ENCODE results near the gene PRR5L. TPM values are rescaled to one million over a fixed set of nuclear protein-coding genes. Genes with fewer than 3 reads are reported as not detected.

The PRR5L gene
- polyA plus RNA-seq, 1 donor (not counting 4 experiments of a cell fraction or from before 2014, with no cell fraction given), result 20.1 TPM

DNA sequence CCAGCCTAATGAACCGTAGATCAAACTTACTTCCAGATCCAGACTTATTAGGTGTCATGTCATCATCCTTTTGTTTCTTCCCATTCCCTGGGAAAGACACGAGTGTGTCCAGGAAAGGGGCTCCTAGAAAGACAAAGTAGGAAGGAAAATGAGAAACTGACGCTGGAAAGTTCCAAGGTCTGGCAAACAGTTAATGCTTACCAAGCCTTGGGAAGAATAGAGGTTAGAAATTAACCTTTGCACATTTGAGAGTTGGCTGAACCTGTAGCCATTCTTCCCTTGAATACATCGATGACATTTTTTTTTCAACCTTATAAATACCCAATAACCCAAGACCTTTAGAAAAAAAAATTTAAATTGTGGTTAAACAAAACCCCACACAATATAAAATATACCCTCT is 136.7 kb downstream of the PRR5L start:
- Histone ChIP-seq H3K4me1 (ENCODE audit: control insufficient read depth, extremely low read depth, insufficient read depth, low read length) (peaks cover 14% of the 10 kb centered on the region), H3K27ac (ENCODE audit: control insufficient read depth, insufficient read depth, low read length) (no peak overlapping the region), H3K4me2 (ENCODE audit: control insufficient read depth, extremely low read depth, insufficient read depth, low read depth, low read length) (no peak overlapping the region), H2AFZ (ENCODE audit: control insufficient read depth, low read length) (no peak overlapping the region), H3K9ac (ENCODE audit: control insufficient read depth, extremely low read depth, insufficient read depth, low read length) (no peak overlapping the region), H3K36me3 (ENCODE audit: control insufficient read depth in 2 of 2, extremely low read depth in 1 of 2, insufficient read depth in 2 of 2, low read length in 2 of 2) (peaks cover 3 to 15% of the 10 kb centered on the region in 2 experiments), H3K79me2 (ENCODE audit: control insufficient read depth, insufficient read depth, low read length) (no peaks in the 10 kb centered on the region), H3K9me3 (ENCODE audit: control insufficient read depth, low read depth, low read length) (no peaks in the 10 kb centered on the region), H3K4me3 (ENCODE audit: control insufficient read depth in 2 of 3, extremely low read depth in 1 of 3, insufficient read depth in 2 of 3, low read depth in 1 of 3, low read length in 3 of 3) (no peak overlapping the region), H3K27me3 (ENCODE audit: control insufficient read depth, extremely low read depth, insufficient read depth, low read length) (no peaks in the 10 kb centered on the region), H3K9me1 (ENCODE audit: control insufficient read depth, extremely low read depth, insufficient read depth, low read length) (no peaks in the 10 kb centered on the region), H4K20me1 (ENCODE audit: control insufficient read depth, extremely low read depth, insufficient read depth, low read length) (no peaks in the 10 kb centered on the region)
- DNase-seq (ENCODE audit: low read depth, low spot score), result no peak
- TF ChIP-seq EZH2 (IDR thresholded peaks at IDR 0.05; ENCODE audit: low read length), result no peak
- TF ChIP-seq, protein P1, sequence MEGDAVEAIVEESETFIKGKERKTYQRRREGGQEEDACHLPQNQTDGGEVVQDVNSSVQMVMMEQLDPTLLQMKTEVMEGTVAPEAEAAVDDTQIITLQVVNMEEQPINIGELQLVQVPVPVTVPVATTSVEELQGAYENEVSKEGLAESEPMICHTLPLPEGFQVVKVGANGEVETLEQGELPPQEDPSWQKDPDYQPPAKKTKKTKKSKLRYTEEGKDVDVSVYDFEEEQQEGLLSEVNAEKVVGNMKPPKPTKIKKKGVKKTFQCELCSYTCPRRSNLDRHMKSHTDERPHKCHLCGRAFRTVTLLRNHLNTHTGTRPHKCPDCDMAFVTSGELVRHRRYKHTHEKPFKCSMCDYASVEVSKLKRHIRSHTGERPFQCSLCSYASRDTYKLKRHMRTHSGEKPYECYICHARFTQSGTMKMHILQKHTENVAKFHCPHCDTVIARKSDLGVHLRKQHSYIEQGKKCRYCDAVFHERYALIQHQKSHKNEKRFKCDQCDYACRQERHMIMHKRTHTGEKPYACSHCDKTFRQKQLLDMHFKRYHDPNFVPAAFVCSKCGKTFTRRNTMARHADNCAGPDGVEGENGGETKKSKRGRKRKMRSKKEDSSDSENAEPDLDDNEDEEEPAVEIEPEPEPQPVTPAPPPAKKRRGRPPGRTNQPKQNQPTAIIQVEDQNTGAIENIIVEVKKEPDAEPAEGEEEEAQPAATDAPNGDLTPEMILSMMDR (optimal IDR thresholded peaks at IDR 0.05 in 1 of 3, IDR thresholded peaks at IDR 0.05 in 1 of 3, conservative IDR thresholded peaks at IDR 0.05 in 1 of 3; ENCODE audit: extremely low read depth in 1 of 3, insufficient read depth in 2 of 3, low read length in 3 of 3), result no peak
- FAIRE-seq, result peak; percentile 9
- dilution Hi-C loops (cut with MboI; ENCODE audit: extremely low pct_ligation_motif_present, low sequenced_read_pairs), result no loop called here

DNA sequence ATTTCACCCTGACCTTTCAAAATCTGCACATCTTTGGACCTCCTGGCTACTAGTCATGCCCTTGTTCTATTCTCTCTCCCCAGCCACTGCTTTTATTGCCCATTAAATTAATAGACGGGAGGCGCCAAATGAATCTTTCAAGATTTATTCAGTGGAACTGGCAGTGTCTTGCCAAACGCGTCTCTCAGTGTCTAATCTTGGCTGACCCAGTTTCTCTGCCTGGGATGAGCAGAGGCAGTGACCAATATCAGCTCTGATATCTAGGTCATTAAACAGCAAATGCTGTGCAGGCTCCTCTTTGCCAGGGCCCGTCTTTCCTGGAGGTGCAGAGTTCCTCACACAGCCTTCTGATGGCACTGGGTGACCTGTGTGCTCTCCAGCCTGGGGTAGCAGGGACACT is 140.0 kb downstream of the PRR5L start:
- H2AFZ ChIP-seq (ENCODE audit: control insufficient read depth, low read length), result no peak overlapping the region
- no peak overlapping the region for H3K4me3 ChIP-seq (ENCODE audit: control insufficient read depth in 2 of 3, extremely low read depth in 1 of 3, insufficient read depth in 2 of 3, low read depth in 1 of 3, low read length in 3 of 3)
- H3K9me1 ChIP-seq (ENCODE audit: control insufficient read depth, extremely low read depth, insufficient read depth, low read length), result no peaks in the 10 kb centered on the region
- H3K36me3 ChIP-seq (ENCODE audit: control insufficient read depth in 2 of 2, extremely low read depth in 1 of 2, insufficient read depth in 2 of 2, low read length in 2 of 2), result peaks cover 0 to 27% of the 10 kb centered on the region in 2 experiments
- TF ChIP-seq, protein P1 (optimal IDR thresholded peaks at IDR 0.05 in 1 of 3, IDR thresholded peaks at IDR 0.05 in 1 of 3, conservative IDR thresholded peaks at IDR 0.05 in 1 of 3; ENCODE audit: extremely low read depth in 1 of 3, insufficient read depth in 2 of 3, low read length in 3 of 3), result no peak
- TF ChIP-seq EZH2 (IDR thresholded peaks at IDR 0.05; ENCODE audit: low read length), result no peak
- peaks cover 14% of the 10 kb centered on the region for H3K4me1 ChIP-seq (ENCODE audit: control insufficient read depth, extremely low read depth, insufficient read depth, low read length)
- H3K79me2 ChIP-seq (ENCODE audit: control insufficient read depth, insufficient read depth, low read length), result no peaks in the 10 kb centered on the region
- no peak for FAIRE-seq
- no peaks in the 10 kb centered on the region for H3K9me3 ChIP-seq (ENCODE audit: control insufficient read depth, low read depth, low read length)
- dilution Hi-C loops (cut with MboI; ENCODE audit: extremely low pct_ligation_motif_present, low sequenced_read_pairs), result no loop called here
- no peaks in the 10 kb centered on the region for H3K27me3 ChIP-seq (ENCODE audit: control insufficient read depth, extremely low read depth, insufficient read depth, low read length)
- H3K27ac ChIP-seq (ENCODE audit: control insufficient read depth, insufficient read depth, low read length), result no peak overlapping the region
- DNase-seq (ENCODE audit: low read depth, low spot score), result no peak
- no peak overlapping the region for H3K4me2 ChIP-seq (ENCODE audit: control insufficient read depth, extremely low read depth, insufficient read depth, low read depth, low read length)
- H4K20me1 ChIP-seq (ENCODE audit: control insufficient read depth, extremely low read depth, insufficient read depth, low read length), result no peaks in the 10 kb centered on the region
- H3K9ac ChIP-seq (ENCODE audit: control insufficient read depth, extremely low read depth, insufficient read depth, low read length), result no peak overlapping the region
